VCaP (cell line): ENCODE data around the gene PCDHGB4.
"Not testable (repeated sequence)": the region's sequence is repeated elsewhere in the genome, so short reads cannot be mapped to it uniquely, and the experiment has no call there.

Experiments used
- H3K27ac ChIP-seq: fragments of 450-650 bp; 2 replicates; pipeline ENCODE4 v1.5.1; 2017
- TF ChIP-seq, protein P1 (sequence below): fragments of 450-650 bp; conservative IDR thresholded peaks from 2 replicates; pipeline ENCODE4 v1.5.1; 2017; ENCODE audit warnings: mild to moderate bottlenecking, moderate library complexity

Gene PCDHGB4

DNA sequence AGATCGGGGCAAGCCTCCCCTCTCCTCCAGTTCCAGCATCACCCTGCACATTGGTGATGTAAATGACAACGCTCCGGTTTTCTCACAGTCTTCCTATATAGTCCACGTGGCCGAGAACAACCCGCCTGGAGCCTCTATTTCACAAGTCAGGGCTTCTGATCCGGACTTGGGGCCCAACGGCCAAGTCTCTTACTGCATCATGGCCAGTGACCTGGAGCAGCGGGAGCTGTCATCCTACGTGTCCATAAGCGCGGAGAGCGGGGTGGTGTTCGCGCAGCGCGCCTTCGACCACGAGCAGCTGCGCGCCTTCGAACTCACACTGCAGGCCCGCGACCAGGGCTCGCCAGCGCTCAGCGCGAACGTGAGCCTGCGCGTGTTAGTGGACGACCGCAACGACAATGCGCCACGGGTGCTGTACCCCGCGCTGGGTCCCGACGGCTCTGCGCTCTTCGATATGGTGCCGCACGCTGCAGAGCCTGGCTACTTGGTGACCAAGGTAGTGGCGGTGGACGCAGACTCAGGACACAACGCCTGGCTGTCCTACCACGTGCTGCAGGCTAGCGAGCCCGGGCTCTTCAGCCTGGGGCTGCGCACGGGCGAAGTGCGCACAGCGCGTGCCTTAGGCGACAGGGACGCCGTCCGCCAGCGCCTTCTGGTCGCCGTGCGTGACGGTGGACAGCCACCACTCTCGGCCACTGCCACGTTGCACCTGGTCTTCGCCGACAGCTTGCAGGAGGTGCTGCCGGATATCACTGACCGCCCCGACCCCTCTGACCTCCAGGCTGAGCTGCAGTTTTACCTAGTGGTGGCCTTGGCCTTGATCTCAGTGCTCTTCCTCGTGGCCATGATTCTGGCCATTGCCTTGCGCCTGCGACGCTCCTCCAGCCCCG, 1.9 kb downstream of the PCDHGB4 start:
- H3K27ac ChIP-seq = no peak overlapping the region
- TF ChIP-seq, protein P1, sequence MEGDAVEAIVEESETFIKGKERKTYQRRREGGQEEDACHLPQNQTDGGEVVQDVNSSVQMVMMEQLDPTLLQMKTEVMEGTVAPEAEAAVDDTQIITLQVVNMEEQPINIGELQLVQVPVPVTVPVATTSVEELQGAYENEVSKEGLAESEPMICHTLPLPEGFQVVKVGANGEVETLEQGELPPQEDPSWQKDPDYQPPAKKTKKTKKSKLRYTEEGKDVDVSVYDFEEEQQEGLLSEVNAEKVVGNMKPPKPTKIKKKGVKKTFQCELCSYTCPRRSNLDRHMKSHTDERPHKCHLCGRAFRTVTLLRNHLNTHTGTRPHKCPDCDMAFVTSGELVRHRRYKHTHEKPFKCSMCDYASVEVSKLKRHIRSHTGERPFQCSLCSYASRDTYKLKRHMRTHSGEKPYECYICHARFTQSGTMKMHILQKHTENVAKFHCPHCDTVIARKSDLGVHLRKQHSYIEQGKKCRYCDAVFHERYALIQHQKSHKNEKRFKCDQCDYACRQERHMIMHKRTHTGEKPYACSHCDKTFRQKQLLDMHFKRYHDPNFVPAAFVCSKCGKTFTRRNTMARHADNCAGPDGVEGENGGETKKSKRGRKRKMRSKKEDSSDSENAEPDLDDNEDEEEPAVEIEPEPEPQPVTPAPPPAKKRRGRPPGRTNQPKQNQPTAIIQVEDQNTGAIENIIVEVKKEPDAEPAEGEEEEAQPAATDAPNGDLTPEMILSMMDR = no peak

DNA sequence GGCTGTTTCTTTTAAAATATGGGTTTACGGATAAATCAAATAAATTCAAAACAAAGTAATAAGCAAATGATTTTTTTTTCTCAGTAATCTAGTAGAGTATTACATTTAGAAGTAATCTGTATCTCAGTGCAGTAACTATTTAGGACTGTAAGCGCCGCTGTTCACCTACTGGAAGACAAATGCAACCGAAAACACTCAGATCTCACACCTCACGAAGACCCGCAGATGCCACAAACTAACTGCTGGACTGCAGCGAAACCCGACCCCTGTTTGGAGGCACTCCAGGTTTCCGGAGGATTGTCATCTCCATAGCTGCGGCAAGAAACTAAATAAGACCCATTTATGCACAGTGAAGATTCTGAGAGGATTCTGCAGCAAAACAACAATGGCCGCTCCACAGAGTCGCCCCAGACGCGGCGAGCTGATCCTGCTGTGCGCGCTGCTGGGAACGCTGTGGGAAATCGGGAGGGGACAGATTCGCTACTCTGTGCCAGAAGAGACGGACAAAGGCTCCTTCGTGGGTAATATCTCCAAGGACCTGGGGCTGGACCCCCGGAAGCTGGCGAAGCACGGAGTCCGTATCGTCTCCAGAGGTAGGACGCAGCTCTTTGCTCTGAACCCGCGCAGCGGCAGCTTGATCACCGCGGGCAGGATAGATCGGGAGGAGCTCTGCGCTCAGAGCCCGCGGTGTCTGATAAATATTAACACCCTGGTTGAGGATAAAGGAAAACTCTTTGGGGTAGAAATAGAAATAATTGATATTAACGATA, 5.1 kb downstream of the PCDHGB4 start, which contains the start of gene PCDHGA8:
Gene PCDHGA8 (plus strand): TSS at position 205 of the 770 bp plus-strand sequence. CDS start 181 bp downstream, at position 386.
- TF ChIP-seq, protein P1 = no peak
- no peak within 1 kb of the TSS for H3K27ac ChIP-seq

DNA sequence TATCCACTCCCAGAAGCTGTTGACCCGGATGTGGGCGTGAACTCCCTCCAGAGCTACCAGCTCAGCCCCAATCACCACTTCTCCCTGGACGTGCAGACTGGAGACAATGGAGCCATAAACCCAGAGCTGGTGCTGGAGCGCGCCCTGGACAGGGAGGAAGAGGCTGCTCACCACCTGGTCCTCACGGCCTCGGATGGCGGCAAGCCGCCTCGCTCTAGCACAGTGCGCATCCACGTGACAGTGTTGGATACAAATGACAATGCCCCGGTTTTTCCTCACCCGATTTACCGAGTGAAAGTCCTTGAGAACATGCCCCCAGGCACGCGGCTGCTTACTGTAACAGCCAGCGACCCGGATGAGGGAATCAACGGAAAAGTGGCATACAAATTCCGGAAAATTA, 5.8 kb downstream of the PCDHGB4 start:
- TF ChIP-seq, protein P1 = no peak
- no peak overlapping the region for H3K27ac ChIP-seq

DNA sequence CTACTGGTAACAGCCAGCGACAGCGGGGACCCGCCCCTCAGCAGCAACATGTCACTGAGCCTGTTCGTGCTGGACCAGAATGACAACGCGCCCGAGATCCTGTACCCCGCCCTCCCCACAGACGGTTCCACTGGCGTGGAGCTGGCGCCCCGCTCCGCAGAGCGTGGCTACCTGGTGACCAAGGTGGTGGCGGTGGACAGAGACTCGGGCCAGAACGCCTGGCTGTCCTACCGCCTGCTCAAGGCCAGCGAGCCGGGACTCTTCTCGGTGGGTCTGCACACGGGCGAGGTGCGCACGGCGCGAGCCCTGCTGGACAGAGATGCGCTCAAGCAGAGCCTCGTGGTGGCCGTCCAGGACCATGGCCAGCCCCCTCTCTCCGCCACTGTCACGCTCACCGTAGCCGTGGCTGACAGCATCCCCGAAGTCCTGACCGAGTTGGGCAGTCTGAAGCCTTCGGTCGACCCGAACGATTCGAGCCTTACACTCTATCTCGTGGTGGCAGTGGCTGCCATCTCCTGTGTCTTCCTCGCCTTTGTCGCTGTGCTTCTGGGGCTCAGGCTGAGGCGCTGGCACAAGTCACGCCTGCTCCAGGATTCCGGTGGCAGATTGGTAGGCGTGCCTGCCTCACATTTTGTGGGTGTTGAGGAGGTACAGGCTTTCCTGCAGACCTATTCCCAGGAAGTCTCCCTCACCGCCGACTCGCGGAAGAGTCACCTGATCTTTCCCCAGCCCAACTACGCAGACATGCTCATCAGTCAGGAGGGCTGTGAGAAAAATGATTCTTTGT, 7.1 kb downstream of the PCDHGB4 start:
- H3K27ac ChIP-seq = not testable (repeated sequence)

DNA sequence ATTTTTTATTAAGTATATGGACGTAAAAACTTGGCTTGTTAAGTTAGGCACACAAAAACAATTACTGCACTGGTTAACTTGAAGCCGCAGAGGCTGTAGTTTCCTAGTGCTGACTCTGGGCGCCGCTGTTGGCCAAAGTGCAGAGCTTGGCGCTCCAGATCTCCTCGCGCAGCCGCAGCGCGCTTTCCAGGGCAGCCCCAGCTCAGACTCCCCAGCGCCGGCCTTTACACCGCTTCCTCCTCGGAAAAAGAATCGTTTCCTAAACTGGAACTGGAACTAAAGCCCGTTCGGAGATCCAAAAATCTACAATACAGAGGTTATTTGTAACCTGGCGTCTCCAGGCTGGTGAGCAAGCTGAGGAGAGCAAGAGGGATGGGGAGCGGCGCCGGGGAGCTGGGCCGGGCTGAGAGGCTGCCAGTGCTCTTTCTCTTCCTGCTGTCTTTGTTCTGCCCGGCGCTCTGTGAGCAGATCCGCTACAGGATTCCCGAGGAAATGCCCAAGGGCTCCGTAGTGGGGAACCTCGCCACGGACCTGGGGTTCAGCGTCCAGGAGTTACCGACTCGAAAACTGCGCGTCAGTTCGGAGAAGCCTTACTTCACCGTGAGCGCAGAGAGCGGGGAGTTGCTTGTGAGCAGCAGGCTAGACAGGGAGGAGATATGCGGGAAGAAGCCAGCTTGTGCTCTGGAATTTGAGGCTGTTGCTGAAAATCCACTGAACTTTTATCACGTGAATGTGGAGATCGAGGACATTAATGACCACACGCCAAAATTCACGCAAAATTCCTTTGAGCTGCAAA, 10.5 kb downstream of the PCDHGB4 start, which contains the start of gene PCDHGB5:
Gene PCDHGB5 (plus strand): TSS at position 192 of the 796 bp plus-strand sequence. CDS start 181 bp downstream, at position 373.
- not testable (repeated sequence) for H3K27ac ChIP-seq

DNA sequence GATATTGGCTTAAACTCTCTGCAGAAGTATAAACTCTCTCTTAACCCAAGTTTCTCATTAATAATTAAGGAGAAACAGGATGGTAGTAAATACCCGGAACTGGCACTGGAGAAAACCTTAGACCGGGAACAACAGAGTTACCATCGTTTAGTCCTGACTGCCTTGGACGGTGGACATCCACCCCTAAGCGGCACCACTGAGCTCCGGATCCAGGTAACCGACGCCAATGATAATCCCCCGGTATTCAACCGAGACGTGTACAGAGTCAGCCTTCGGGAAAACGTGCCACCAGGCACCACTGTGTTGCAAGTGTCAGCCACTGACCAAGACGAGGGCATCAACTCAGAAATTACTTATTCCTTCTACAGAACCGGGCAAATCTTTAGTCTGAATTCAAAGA, 11.1 kb downstream of the PCDHGB4 start:
- TF ChIP-seq, protein P1 = no peak
- H3K27ac ChIP-seq = no peak overlapping the region

DNA sequence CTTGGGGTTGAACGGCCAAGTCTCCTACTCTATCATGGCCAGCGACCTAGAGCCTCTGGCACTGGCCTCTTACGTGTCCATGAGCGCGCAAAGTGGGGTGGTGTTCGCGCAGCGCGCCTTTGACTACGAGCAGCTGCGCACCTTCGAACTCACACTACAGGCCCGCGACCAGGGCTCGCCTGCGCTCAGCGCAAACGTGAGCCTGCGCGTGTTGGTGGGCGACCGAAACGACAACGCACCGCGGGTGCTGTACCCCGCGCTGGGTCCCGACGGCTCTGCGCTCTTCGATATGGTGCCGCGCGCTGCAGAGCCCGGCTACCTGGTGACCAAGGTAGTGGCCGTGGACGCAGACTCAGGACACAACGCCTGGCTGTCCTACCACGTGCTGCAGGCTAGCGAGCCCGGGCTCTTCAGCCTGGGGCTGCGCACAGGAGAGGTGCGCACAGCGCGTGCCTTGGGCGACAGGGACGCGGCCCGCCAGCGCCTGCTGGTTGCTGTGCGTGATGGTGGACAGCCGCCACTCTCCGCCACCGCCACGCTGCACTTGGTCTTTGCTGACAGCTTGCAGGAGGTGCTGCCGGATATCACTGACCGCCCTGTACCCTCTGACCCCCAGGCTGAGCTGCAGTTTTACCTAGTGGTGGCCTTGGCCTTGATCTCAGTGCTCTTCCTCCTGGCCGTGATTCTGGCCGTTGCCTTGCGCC, 12.2 kb downstream of the PCDHGB4 start:
- no peak overlapping the region for H3K27ac ChIP-seq
- TF ChIP-seq, protein P1 = no peak
